HG03108 (cell line): Measurements from ENCODE around the gene CACNB4.
A peak's percentile ranks its signal among the peaks of the same experiment; 100 is the strongest.
"Not testable (repeated sequence)": the region's sequence is repeated elsewhere in the genome, so short reads cannot be mapped to it uniquely, and the experiment has no call there.

Experiments used
- ATAC-seq: cut with Tn5 transposase; IDR thresholded peaks from one replicate; pipeline ENCODE4 v1.9.1; 2021; ENCODE audit warnings: moderate library complexity; ENCODE audit not compliant: unreplicated experiment

CACNB4 gene

GRCh38 chr2:152055366-152056108, 43.3 kb downstream of the CACNB4 start:
- ATAC-seq = no peak

DNA sequence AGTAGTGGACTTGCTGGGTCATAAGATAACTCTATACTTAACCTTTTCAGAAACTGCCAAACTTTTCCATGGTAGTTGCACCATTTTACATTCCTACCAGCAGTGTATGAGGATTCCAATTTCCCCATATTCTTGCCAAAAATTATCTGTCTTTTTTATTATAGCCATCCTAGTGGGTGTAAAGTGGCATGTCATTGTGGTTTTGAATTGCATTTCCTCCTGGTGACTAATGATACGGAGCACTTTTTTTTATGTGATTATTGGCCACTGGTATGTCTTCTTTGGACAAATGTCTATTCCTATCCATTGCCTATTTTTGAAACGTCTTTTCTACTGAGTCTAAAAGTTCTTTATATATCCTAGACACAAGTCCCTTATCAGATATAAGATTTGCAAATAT, 44.3 kb downstream of the CACNB4 start:
- ATAC-seq = no peak

DNA sequence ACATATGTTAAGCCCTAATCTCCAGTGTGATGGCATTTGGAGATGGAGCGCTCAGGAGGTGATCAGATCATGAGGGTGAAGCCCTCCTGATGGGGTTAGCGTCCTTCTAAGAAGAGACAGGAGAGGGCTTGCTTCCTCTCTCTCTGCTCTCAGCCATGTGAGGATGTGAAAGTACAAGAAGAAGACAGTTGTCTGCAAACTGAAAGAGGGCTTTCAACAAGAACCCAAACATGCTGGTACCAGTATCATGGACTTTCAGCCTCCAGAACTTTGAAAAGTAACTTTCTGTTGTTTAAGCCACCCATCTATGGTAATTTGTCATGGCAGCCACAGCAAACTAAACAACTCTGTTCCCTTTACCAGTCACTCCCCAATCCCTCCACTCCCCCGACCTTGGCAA, 47.4 kb downstream of the CACNB4 start:
- no peak for ATAC-seq

- ATAC-seq = no peak
Observed at GRCh38 chr2:152050915-152051314, 47.9 kb downstream of the CACNB4 start.

GRCh38 chr2:152050341-152050740, 48.5 kb downstream of the CACNB4 start:
- ATAC-seq = no peak

DNA sequence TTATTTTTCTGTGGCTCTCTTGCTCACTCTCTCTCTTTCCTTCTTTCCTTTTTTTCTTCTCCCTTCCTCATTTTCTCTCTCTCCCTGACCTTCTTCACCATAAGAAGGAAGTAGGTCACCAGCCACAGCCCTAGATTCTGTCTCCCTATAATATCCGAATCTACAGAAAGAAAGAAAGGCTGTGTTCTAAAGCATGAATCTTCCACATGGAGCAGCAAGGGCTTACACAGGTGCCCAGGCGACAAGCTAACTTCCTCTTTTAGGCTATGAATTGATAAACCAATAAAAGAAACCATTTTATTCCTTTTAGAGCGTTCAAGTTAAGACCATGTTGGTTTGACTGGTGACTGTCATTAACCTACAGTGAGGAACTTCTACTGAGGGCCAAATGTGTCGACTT, 49.3 kb downstream of the CACNB4 start:
- ATAC-seq = no peak

DNA sequence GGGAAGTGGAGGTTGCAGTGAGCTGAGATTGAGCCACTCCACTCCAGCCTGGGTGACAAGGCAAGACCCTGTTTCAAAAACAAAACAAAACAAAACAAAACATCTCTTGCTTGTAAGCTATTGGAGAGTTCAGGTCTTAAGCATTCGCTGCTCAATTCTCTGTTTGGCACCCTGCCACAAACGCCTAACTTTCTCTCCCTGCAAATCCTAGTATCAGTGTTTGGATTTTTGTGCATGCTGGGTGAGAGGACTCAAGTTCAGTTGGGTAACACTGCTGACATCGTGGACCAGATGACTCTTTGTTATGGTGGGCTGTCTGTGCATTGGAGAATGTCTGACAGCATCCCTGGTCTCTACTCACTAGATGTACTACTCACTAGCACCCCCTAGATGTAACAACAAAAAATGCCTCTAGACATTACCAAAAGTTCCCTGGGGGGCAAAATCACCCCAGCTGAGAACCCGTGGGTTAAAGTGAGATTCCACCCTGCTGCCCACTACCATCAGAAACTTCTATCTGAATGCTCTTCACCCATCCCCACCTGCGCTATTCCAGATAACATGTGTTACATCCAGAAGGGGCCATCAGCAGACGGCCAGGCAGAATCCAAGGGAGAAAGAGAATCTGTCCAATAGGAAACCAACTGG, 50.9 kb downstream of the CACNB4 start:
- no peak for ATAC-seq

- peak; percentile 56 for ATAC-seq
Observed at GRCh38 chr2:152046940-152047339, 51.9 kb downstream of the CACNB4 start.

- no peak for ATAC-seq
Observed at GRCh38 chr2:152042636-152043615, 55.9 kb downstream of the CACNB4 start.

- ATAC-seq = no peak
Observed at GRCh38 chr2:152038441-152038958, 60.3 kb downstream of the CACNB4 start.

- no peak for ATAC-seq
Observed at GRCh38 chr2:152037743-152038435, 61.0 kb downstream of the CACNB4 start.

GRCh38 chr2:152036611-152037469, 62.0 kb downstream of the CACNB4 start:
- no peak for ATAC-seq

DNA sequence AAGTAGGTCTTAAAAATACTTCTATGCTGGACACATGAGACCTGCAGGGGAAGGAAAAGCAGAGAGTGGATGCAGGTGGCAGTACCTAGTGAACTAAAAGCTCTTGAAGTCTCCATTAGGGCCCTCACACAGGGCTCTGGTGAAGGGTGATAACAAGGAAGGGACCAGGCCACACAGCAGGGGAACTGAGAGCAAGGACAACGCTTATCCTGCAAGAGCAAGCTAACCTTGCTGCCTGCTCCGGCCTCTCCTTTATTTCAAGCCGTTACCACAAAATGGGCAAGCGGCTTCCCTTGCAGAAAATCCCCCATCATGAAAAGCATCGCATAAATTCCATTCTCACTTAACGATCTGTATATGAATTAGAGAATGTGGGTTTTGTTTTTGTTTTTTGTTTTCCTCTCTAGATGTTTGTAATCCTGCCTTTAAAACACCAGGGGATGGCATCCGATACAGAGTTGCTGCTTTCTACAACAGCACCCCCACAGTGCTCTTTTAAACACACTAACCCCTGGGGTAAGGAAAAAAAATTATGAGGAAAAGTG, 64.5 kb downstream of the CACNB4 start:
- ATAC-seq = no peak

GRCh38 chr2:152033011-152033925, 65.6 kb downstream of the CACNB4 start:
- no peak for ATAC-seq

DNA sequence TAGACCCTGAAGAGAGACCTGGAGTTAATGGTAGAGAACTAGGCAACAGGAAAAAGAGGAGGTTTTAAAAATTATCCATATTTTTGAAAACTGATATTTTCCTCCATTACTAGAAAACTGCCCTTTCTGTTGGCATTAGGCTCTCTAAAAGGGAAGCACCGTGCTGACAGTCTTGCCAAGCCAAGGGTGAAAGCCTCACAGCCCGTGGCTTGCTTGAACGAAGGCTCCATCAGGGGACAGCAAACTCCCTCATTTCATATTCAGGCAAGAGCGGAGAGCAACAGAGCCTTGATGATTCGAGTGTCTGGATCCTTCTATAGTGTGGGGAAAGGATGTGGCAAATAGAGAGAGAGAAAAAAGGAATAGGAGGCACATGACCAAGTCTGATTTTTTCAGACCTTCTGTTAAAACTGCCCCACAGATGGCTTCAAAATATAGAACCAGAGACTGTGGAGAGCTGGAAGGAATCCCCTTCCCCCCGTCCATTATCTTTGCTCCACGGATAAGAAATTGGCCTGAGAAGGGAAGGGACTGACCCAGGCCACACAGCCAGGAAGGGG, 67.0 kb downstream of the CACNB4 start:
- no peak for ATAC-seq

- ATAC-seq = not testable (repeated sequence)
Observed at GRCh38 chr2:152030596-152031328, 68.1 kb downstream of the CACNB4 start.

DNA sequence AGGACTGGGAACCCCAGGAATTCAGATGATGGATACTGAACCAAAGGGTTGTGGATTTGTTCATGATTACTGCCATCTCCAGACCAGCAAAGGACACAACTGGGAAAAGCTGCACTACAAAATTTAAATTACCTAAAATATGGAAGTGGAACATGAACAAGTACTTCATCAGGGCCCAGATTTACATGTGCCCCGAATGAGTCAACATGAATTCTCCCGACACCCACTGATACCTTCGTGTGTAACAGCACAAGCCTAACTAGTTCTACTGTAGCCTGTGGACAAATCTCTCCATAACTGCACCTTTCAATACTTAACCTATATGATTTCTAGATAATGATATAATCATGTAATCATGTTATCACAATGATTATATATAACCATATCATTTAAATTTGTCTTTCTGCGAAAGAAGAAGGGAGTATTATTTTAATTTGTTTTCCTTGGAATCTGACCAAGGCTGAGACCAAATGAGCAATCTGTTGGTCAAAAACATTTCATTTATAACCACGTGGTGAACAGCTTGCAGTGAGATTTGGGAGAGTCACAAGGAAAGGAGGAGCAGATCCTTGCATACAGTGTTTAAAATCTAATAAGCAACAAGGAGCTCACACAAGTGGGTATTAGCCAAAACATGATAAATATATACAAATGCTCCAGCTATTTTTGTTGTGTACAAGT, 70.5 kb downstream of the CACNB4 start:
- no peak for ATAC-seq
